BLaER1 treated with 17β-estradiol and CSF1 and Interleukin-3, amounts not matched to agents 10 nM and 100 nM (cell line): ENCODE measurements around the gene UQCRC2.

ENCODE experiments used
- H3K27ac ChIP-seq, 11 experiments: shearing (Covaris generic); formaldehyde crosslinking; 2 replicates each; pipeline ENCODE4 v1.8.1; 2022
- H3K27me3 ChIP-seq, 11 experiments: shearing (Covaris generic); formaldehyde crosslinking; 2 replicates each; pipeline ENCODE4 v1.8.1; 2022
- H3K36me3 ChIP-seq, 11 experiments: shearing (Covaris generic); formaldehyde crosslinking; 2 replicates each; pipeline ENCODE4 v1.8.1; 2022
- H3K4me1 ChIP-seq, 10 experiments: shearing (Covaris generic); formaldehyde crosslinking; 2 replicates each; pipeline ENCODE4 v1.8.1; 2022
- H3K4me2 ChIP-seq, 11 experiments: shearing (Covaris generic); formaldehyde crosslinking; 2 replicates each; pipeline ENCODE4 v1.8.1; 2022
- H3K4me3 ChIP-seq, 10 experiments: shearing (Covaris generic); formaldehyde crosslinking; 2 replicates each; pipeline ENCODE4 v1.8.1; 2022
- H3K9ac ChIP-seq, 11 experiments: shearing (Covaris generic); formaldehyde crosslinking; 2 replicates each; pipeline ENCODE4 v1.8.1; 2022
- H3K9me3 ChIP-seq, 11 experiments: shearing (Covaris generic); formaldehyde crosslinking; replicated peaks in 1 of 11; 2 replicates each; pipeline ENCODE4 v1.8.1; 2022
- H4K20me1 ChIP-seq, 11 experiments: shearing (Covaris generic); formaldehyde crosslinking; 2 replicates each; pipeline ENCODE4 v1.8.1; 2022
- Cebpa-rat ChIP-seq, 11 experiments: shearing (Covaris generic); IDR thresholded peaks; 2 replicates each; pipeline ENCODE4 v1.8.1; 2022

Gene UQCRC2

DNA sequence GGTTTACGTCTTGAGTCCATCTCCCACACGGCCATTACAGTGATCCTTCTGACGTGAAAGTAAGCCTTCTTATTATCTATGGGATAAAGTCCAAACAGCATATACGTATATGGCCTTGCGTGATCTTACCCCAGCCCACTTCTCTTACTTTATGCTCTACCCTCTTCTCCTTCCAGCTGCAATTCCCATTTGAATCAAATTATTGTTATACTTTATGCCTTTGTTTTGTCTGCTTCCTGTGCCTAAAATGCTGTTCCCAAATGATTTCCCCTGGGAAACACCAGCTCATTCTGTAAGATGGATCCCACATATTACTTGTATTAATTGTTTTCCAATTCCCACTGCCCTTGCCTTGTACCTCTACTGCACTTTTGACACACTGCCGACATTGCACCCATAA is 11.2 kb downstream of the UQCRC2 start:
- 0 out of 20 replicates have a peak, but pooled peaks cover 0 to 3% (median 0%) of the 10 kb centered on the region in 10 experiments for H3K4me1 ChIP-seq
- TF ChIP-seq Cebpa-rat (IDR thresholded peaks at IDR 0.05), result no peak
- H3K27ac ChIP-seq, result no peak overlapping the region
- H3K36me3 ChIP-seq, result peaks cover 98 to 99% (median 98%) of the 10 kb centered on the region in 11 experiments
- no peaks in the 10 kb centered on the region for H3K27me3 ChIP-seq
- peaks cover 0 to 45% (median 25%) of the 10 kb centered on the region in 11 experiments; a peak in 15 of 22 replicates for H4K20me1 ChIP-seq
- H3K4me3 ChIP-seq, result no peak overlapping the region
- H3K9ac ChIP-seq, result no peak overlapping the region
- no peaks in the 10 kb centered on the region for H3K9me3 ChIP-seq
- no peak overlapping the region for H3K4me2 ChIP-seq

DNA sequence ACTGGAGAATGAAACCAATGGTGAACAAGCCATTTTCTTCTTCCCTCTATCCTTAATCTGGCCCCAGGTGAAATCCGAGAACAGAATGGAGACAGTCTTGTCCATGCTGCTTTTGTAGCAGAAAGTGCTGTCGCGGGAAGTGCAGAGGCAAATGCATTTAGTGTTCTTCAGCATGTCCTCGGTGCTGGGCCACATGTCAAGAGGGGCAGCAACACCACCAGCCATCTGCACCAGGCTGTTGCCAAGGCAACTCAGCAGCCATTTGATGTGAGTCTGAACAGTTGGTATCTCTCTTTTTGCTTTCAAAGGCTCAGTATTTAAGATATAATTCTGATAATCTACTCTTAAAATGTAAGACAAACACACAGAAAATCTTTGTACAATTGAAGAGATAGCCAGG is 18.7 kb downstream of the UQCRC2 start:
- H3K4me3 ChIP-seq, result no peak overlapping the region
- no peak for TF ChIP-seq Cebpa-rat (IDR thresholded peaks at IDR 0.05)
- peaks cover 0 to 29% (median 16%) of the 10 kb centered on the region in 11 experiments; a peak in 10 of 22 replicates for H4K20me1 ChIP-seq
- no peak overlapping the region for H3K4me2 ChIP-seq
- H3K36me3 ChIP-seq, result peaks cover 98 to 100% (median 100%) of the 10 kb centered on the region in 11 experiments
- H3K27ac ChIP-seq, result no peak overlapping the region
- H3K27me3 ChIP-seq, result no peaks in the 10 kb centered on the region
- H3K9me3 ChIP-seq, result no peaks in the 10 kb centered on the region
- H3K4me1 ChIP-seq, result 0 out of 20 replicates have a peak, but pooled peaks cover 0 to 3% (median 0%) of the 10 kb centered on the region in 10 experiments
- H3K9ac ChIP-seq, result no peak overlapping the region

DNA sequence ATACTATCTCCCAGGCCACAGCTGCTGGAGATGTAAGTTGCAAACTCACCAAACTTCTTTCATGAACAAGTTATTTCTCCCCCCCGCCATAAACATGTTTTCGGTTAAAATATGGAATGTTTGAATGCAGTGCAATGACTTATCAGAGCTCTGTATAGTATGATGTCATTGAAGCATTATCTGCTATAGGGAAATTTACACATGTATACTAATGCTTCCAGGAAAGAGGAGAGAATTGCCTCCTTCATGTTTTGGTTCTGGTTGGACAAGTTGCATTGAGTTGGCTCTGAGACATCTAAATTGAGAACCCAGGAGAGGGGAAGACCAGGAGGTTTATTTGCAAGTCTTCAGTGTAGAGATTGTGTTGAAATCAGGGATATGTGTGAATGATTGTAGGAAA is 20.8 kb downstream of the UQCRC2 start:
- no peak overlapping the region for H3K9ac ChIP-seq
- H3K4me2 ChIP-seq, result no peak overlapping the region
- peaks cover 0 to 20% (median 11%) of the 10 kb centered on the region in 11 experiments; a peak in 9 of 22 replicates for H4K20me1 ChIP-seq
- no peak overlapping the region for H3K27ac ChIP-seq
- peaks cover 98 to 100% (median 100%) of the 10 kb centered on the region in 11 experiments for H3K36me3 ChIP-seq
- H3K4me3 ChIP-seq, result no peak overlapping the region
- no peak for TF ChIP-seq Cebpa-rat (IDR thresholded peaks at IDR 0.05)
- no peaks in the 10 kb centered on the region for H3K27me3 ChIP-seq
- no peaks in the 10 kb centered on the region for H3K9me3 ChIP-seq
- H3K4me1 ChIP-seq, result no peaks in the 10 kb centered on the region

DNA sequence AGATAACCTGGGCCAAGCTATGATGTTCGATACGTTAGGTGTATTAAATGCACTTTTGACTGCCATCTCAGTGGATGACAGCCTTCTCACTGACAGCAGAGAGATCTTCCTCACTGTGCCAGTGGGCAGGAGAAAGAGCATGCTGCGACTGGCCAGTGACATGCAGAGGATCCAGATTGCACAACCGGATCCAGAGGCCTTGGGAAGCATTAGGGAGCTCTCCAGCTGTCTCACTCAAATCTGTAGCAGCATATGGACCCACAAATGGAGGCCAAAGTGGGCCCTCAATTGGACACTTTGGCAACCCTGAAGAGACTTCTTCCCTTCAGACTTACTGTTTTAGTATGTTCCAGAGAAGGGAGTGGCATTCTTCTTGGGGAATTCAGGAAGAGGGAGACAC is 26.9 kb downstream of the UQCRC2 start:
- Histone ChIP-seq H3K9me3 (no peaks in the 10 kb centered on the region), H3K4me3 (no peak overlapping the region), H3K4me2 (no peak overlapping the region), H3K9ac (no peak overlapping the region), H3K27me3 (no peaks in the 10 kb centered on the region), H3K4me1 (no peaks in the 10 kb centered on the region), H3K27ac (no peak overlapping the region), H3K36me3 (peaks cover 98 to 100% (median 100%) of the 10 kb centered on the region in 11 experiments), H4K20me1 (peaks cover 0 to 21% (median 12%) of the 10 kb centered on the region in 11 experiments; a peak in 10 of 22 replicates)
- TF ChIP-seq Cebpa-rat (IDR thresholded peaks at IDR 0.05), result no peak

DNA sequence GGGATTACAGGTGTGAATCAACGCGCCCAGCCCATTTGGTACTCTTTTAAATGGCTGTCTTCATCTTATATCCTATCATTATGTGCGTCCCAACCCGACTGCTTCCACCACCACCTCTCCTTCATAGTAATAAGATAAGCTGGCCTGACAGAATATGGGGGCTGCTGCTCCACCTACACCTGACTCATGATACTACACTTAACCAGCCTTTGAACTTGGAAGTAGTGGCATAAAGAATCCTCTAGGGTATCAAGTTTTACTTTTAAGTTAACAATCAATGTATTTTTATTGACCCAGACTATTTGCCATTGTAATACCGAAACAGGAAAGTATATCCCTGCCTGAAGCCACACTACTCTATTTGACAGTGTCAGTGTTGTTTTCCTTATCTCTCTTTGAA is 28.9 kb downstream of the UQCRC2 start:
- Histone ChIP-seq H3K36me3 (peaks cover 92 to 100% (median 98%) of the 10 kb centered on the region in 11 experiments), H3K4me1 (no peaks in the 10 kb centered on the region), H3K4me2 (no peak overlapping the region), H3K27ac (no peak overlapping the region), H3K9ac (no peak overlapping the region), H3K4me3 (no peak overlapping the region), H3K9me3 (no peaks in the 10 kb centered on the region), H4K20me1 (peaks cover 0 to 19% (median 2%) of the 10 kb centered on the region in 11 experiments; a peak in 4 of 22 replicates), H3K27me3 (no peaks in the 10 kb centered on the region)
- TF ChIP-seq Cebpa-rat (IDR thresholded peaks at IDR 0.05), result no peak

DNA sequence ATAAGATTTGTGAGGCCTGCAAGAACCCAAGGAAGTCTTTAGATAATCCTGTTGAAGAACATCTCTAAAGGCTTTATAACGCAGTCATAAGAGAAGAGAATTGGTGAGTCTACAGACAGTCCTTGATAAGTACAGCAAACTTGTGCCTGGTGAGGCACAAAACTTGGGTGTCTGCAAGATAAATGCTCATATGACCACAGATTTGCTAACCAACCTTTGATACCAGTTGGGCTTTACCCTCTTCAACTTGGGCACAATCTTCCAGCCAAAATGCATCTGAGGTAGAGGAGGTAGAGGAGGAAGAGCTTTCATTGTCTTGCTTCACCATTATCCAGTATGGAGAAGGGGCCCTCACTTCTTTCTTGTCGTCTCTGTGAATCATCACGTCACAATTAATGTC is 30.9 kb downstream of the UQCRC2 start:
- Histone ChIP-seq H3K9me3 (no peaks in the 10 kb centered on the region), H3K9ac (no peak overlapping the region)

DNA sequence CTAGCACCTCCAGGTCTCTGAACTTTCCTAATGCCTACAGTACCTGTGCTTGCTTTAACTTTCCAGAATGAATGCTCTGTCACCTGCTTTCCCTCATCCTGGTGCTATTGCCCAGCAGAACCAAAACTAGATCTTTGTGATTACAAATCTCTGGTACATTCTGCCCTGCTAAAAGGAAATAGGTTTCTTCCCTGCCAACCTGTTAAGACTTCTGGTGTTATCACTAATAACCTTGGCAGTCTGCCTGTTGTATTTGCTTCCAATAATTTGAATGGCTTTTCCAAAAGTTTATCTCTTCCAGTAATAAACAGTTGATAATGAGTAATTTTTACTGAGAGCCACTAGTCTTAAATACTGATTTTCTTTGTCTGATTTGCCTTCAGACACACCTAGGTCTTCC is 32.4 kb downstream of the UQCRC2 start:
- H4K20me1 ChIP-seq, result peaks cover 0 to 16% (median 0%) of the 10 kb centered on the region in 11 experiments; a peak in 5 of 22 replicates
- no peak overlapping the region for H3K27ac ChIP-seq
- H3K4me2 ChIP-seq, result no peak overlapping the region
- no peak overlapping the region for H3K9ac ChIP-seq
- TF ChIP-seq Cebpa-rat (IDR thresholded peaks at IDR 0.05), result no peak
- H3K27me3 ChIP-seq, result no peaks in the 10 kb centered on the region
- no peaks in the 10 kb centered on the region for H3K4me1 ChIP-seq
- peaks cover 58 to 70% (median 64%) of the 10 kb centered on the region in 11 experiments for H3K36me3 ChIP-seq
- no peak overlapping the region for H3K4me3 ChIP-seq
- no peaks in the 10 kb centered on the region for H3K9me3 ChIP-seq

More for the DNA sequence above, 30.9 kb downstream of the UQCRC2 start:
- H3K36me3 ChIP-seq, result peaks cover 72 to 85% (median 79%) of the 10 kb centered on the region in 11 experiments
- no peak for TF ChIP-seq Cebpa-rat (IDR thresholded peaks at IDR 0.05)
- no peak overlapping the region for H3K27ac ChIP-seq
- H3K4me1 ChIP-seq, result no peaks in the 10 kb centered on the region
- no peak overlapping the region for H3K4me3 ChIP-seq
- no peaks in the 10 kb centered on the region for H3K27me3 ChIP-seq
- no peak overlapping the region for H3K4me2 ChIP-seq
- peaks cover 0 to 24% (median 0%) of the 10 kb centered on the region in 11 experiments; a peak in 4 of 22 replicates for H4K20me1 ChIP-seq

DNA sequence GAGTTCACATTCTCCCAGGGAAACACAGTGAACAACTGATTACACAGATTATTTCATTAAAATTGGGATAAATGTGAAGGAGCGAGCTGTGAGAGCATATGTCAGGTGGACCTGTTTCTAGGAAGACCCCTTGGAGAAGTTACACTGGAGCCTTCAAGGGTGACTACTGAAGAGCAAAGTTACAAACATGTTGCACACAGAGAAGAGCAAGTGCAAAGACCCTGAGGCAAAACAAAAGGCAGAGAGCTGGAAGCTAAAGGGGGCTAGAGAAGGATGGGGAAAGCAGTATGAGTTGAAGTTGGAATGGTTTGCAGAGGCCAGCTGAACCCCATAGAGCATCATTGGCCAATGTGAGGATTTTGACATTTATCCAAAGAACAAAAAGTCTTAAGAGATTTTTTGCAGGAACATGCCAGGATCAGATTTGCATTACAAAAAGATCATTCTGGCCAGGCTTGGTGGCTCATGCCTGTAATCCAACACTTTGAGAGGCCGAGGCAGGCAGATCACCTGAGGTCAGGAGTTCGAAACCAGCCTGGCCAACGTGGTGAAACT is 33.6 kb downstream of the UQCRC2 start:
- Histone ChIP-seq H4K20me1 (peaks cover 0 to 15% (median 0%) of the 10 kb centered on the region in 11 experiments; a peak in 3 of 22 replicates), H3K27ac (no peak overlapping the region), H3K9ac (no peak overlapping the region), H3K9me3 (no peaks in the 10 kb centered on the region), H3K27me3 (no peaks in the 10 kb centered on the region), H3K4me1 (no peaks in the 10 kb centered on the region), H3K4me3 (no peak overlapping the region), H3K36me3 (peaks cover 45 to 58% (median 52%) of the 10 kb centered on the region in 11 experiments), H3K4me2 (no peak overlapping the region)
- no peak for TF ChIP-seq Cebpa-rat (IDR thresholded peaks at IDR 0.05)

DNA sequence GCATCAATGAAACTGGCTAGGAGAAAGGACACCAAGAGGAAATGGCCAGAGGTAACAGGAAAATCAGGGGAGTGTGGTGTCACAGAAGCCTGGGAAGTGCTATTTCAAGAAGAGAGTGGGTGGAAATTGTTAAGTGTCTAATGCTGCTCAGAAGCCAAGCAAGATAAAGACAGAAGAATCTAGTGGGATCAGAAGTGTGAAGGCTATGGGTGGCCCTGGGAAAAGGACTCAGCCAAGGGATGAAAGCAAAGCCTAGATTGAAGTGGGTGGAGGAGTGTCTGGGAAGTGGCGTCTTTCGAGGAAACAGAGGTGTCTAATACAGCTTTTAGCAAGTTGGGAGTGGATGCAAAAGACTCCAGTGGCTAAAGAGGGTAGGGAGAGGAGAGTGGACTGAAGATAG is 34.3 kb downstream of the UQCRC2 start:
- TF ChIP-seq Cebpa-rat (IDR thresholded peaks at IDR 0.05), result no peak
- Histone ChIP-seq H3K27me3 (no peaks in the 10 kb centered on the region), H3K4me3 (no peak overlapping the region), H4K20me1 (peaks cover 0 to 15% (median 0%) of the 10 kb centered on the region in 11 experiments; a peak in 3 of 22 replicates), H3K9ac (no peak overlapping the region), H3K36me3 (peaks cover 38 to 50% (median 45%) of the 10 kb centered on the region in 11 experiments), H3K9me3 (no peaks in the 10 kb centered on the region), H3K27ac (no peak overlapping the region), H3K4me2 (no peak overlapping the region), H3K4me1 (no peaks in the 10 kb centered on the region)

DNA sequence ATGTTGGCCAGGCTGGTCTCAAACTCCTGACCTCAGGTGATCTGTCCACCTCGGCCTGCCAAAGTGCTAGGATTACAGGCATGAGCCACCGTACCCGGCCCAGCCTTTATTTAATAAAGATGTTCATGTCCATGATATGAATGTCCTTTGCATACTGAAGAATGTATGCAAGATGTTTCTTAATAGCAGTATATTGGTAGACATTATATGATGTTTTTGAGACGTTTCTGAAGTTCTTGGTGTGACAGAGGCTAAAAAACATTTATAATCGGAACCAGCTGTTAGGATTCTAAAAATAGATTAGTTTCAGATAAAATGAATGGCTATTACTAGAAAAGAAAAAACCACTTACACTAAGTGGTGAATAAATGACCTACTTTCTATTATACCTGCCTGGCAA is 36.0 kb downstream of the UQCRC2 start:
- no peak overlapping the region for H3K4me2 ChIP-seq
- H3K4me1 ChIP-seq, result no peaks in the 10 kb centered on the region
- H3K4me3 ChIP-seq, result no peak overlapping the region
- H3K27me3 ChIP-seq, result no peaks in the 10 kb centered on the region
- no peak overlapping the region for H3K9ac ChIP-seq
- peaks cover 22 to 34% (median 28%) of the 10 kb centered on the region in 11 experiments for H3K36me3 ChIP-seq
- TF ChIP-seq Cebpa-rat (IDR thresholded peaks at IDR 0.05), result no peak
- H4K20me1 ChIP-seq, result peaks cover 0 to 15% (median 0%) of the 10 kb centered on the region in 11 experiments; a peak in 3 of 22 replicates
- no peak overlapping the region for H3K27ac ChIP-seq
- H3K9me3 ChIP-seq, result no peaks in the 10 kb centered on the region
